GM23338 (cell line): ENCODE data around the gene DMWD. TPM values are rescaled to one million over a fixed set of nuclear protein-coding genes. Genes with fewer than 3 reads are reported as not detected.

Experiments used
- polyA plus RNA-seq: library from polyadenylated mRNA; unstranded; fragments of >200 nt; fragmentation: Nextera tagmentation; extraction: Ambion mirVana; gene quantifications from 2 replicates; pipeline ENCODE4 v1.2.1, GENCODE V29; 2016
- total RNA-seq: library from RNA; depleted of rRNA; stranded (reverse); fragments of >200 nt; shearing (Covaris generic); gene quantifications from 2 replicates; pipeline ENCODE4 v1.2.3, GENCODE V29; 2014; rRNA removed

The DMWD gene
- total and polyA plus RNA-seq, 2 experiments from 2014 or later: 12.1 to 45.6 TPM

Other genes starting within 250 kb of the DMWD start
- 13.5 and 14.5 TPM in 2 replicates for gene OPA3, start 208.0 kb downstream of the DMWD start, total RNA-seq
- 9.1 and 11.5 TPM in 2 replicates for gene OPA3, start 208.0 kb downstream of the DMWD start, polyA plus RNA-seq
- 0.14 and 0.35 TPM in 2 replicates for gene GPR4, start 190.6 kb downstream of the DMWD start, total RNA-seq
- 0.06 and 0.59 TPM in 2 replicates for gene GPR4, start 190.6 kb downstream of the DMWD start, polyA plus RNA-seq
- gene EML2, start 153.4 kb downstream of the DMWD start, total RNA-seq: 28.9 and 33.9 TPM in 2 replicates
- 7.1 and 8.0 TPM in 2 replicates for gene EML2, start 153.4 kb downstream of the DMWD start, polyA plus RNA-seq
- gene GIPR, start 124.6 kb downstream of the DMWD start, total RNA-seq: 0.19 and 0.42 TPM in 2 replicates
- gene GIPR, start 124.6 kb downstream of the DMWD start, polyA plus RNA-seq: 1.2 and 1.4 TPM in 2 replicates
- gene SNRPD2, start 100.9 kb downstream of the DMWD start, total RNA-seq: 169 and 226 TPM in 2 replicates
- 1,375 and 1,400 TPM in 2 replicates for gene SNRPD2, start 100.9 kb downstream of the DMWD start, polyA plus RNA-seq
- 23.0 and 26.2 TPM in 2 replicates for gene QPCTL, start 100.2 kb downstream of the DMWD start, total RNA-seq
- 8.6 and 10.6 TPM in 2 replicates for gene QPCTL, start 100.2 kb downstream of the DMWD start, polyA plus RNA-seq
- gene FBXO46, start 61.9 kb downstream of the DMWD start, total RNA-seq: 34.4 and 35.8 TPM in 2 replicates
- 9.4 and 12.0 TPM in 2 replicates for gene FBXO46, start 61.9 kb downstream of the DMWD start, polyA plus RNA-seq
- gene MEIOSIN, start 59.4 kb downstream of the DMWD start, total RNA-seq: 0.16 and 0.28 TPM in 2 replicates
- 0.21 TPM in 1 of 2 replicates, not detected in the other for gene MEIOSIN, start 59.4 kb downstream of the DMWD start, polyA plus RNA-seq
- gene SIX5, start 23.6 kb downstream of the DMWD start, total RNA-seq: 16.1 and 22.6 TPM in 2 replicates
- gene SIX5, start 23.6 kb downstream of the DMWD start, polyA plus RNA-seq: 10.1 and 12.4 TPM in 2 replicates
- gene DMPK, start 10.4 kb downstream of the DMWD start, total RNA-seq: 18.9 and 24.0 TPM in 2 replicates
- 9.2 and 9.8 TPM in 2 replicates for gene DMPK, start 10.4 kb downstream of the DMWD start, polyA plus RNA-seq
- 0.21 and 0.23 TPM in 2 replicates for gene RSPH6A, start 22.5 kb upstream of the DMWD start, total RNA-seq
- gene RSPH6A, start 22.5 kb upstream of the DMWD start, polyA plus RNA-seq: 0.11 TPM in 1 of 2 replicates, not detected in the other
- gene SYMPK, start 70.3 kb upstream of the DMWD start, total RNA-seq: 64.0 and 82.1 TPM in 2 replicates
- 33.9 and 36.8 TPM in 2 replicates for gene SYMPK, start 70.3 kb upstream of the DMWD start, polyA plus RNA-seq
- 15.1 and 17.5 TPM in 2 replicates for gene FOXA3, start 71.5 kb upstream of the DMWD start, total RNA-seq
- gene FOXA3, start 71.5 kb upstream of the DMWD start, polyA plus RNA-seq: 11.1 and 11.7 TPM in 2 replicates
- gene IRF2BP1, start 93.3 kb upstream of the DMWD start, total RNA-seq: 36.0 and 41.6 TPM in 2 replicates
- gene IRF2BP1, start 93.3 kb upstream of the DMWD start, polyA plus RNA-seq: 9.7 and 10.4 TPM in 2 replicates
- gene MYPOP, start 109.8 kb upstream of the DMWD start, total RNA-seq: 6.9 and 7.9 TPM in 2 replicates
- gene MYPOP, start 109.8 kb upstream of the DMWD start, polyA plus RNA-seq: 2.7 and 3.0 TPM in 2 replicates
- 0.14 TPM in 1 of 2 replicates, not detected in the other for gene NANOS2, start 121.9 kb upstream of the DMWD start, total RNA-seq
- 0.11 TPM in 1 of 2 replicates, not detected in the other for gene NANOS2, start 121.9 kb upstream of the DMWD start, polyA plus RNA-seq
- gene NOVA2, start 181.0 kb upstream of the DMWD start, total RNA-seq: 13.7 and 14.9 TPM in 2 replicates
- gene NOVA2, start 181.0 kb upstream of the DMWD start, polyA plus RNA-seq: 5.1 and 5.3 TPM in 2 replicates
- 16.4 and 22.4 TPM in 2 replicates for gene CCDC61, start 202.6 kb upstream of the DMWD start, total RNA-seq
- gene CCDC61, start 202.6 kb upstream of the DMWD start, polyA plus RNA-seq: 6.7 and 9.8 TPM in 2 replicates
- not detected in 2 replicates for gene PGLYRP1, start 230.2 kb upstream of the DMWD start, total RNA-seq
- 0.33 TPM in 1 of 2 replicates, not detected in the other for gene PGLYRP1, start 230.2 kb upstream of the DMWD start, polyA plus RNA-seq
- gene IGFL4, start 248.2 kb upstream of the DMWD start, total RNA-seq: 0.87 and 1.0 TPM in 2 replicates
- 0.06 and 0.23 TPM in 2 replicates for gene IGFL4, start 248.2 kb upstream of the DMWD start, polyA plus RNA-seq